ENCODE results near the gene CEP164. TPM values are rescaled to one million over a fixed set of nuclear protein-coding genes. Genes with fewer than 3 reads are reported as not detected.

Gene CEP164
- total RNA-seq, 1 experiment from 2014 or later, result 25.4 TPM

DNA sequence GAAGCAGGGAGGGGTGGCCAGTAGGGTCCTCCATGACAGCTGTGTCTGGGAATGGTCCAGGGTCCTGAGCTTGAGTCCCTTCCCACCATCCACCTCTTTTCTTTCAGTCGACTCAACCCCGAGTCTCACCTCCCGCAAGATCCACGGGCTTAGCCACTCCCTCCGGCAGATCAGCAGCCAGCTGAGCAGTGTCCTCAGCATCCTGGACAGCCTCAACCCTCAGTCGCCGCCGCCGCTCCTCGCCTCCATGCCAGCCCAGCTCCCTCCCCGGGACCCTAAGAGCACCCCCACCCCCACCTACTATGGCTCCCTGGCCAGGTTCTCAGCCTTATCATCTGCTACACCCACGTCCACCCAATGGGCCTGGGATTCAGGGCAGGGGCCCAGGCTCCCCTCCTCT lies 81.9 kb downstream of the CEP164 start:
- DNase-seq, result no peak
- Mint-ChIP-seq H3K4me3 (ENCODE audit: low read depth, unreplicated experiment) (no peak overlapping the region), H3K36me3 (ENCODE audit: insufficient read depth, unreplicated experiment) (peaks cover 9% of the 10 kb centered on the region), H3K27ac (ENCODE audit: unreplicated experiment) (no peak overlapping the region), H3K27me3 (ENCODE audit: unreplicated experiment) (no peaks in the 10 kb centered on the region), H3K4me1 (ENCODE audit: low read depth, unreplicated experiment) (no peaks in the 10 kb centered on the region), H3K9me3 (ENCODE audit: low read depth, unreplicated experiment) (no peaks in the 10 kb centered on the region)
- intact Hi-C loops (cut with micrococcal nuclease; ENCODE audit: unreplicated experiment), result no loop called here
- CTCF ChIA-PET, result no interaction called here
- BruUV-seq (replicated peaks), result no TSS peak
- no peak for TF ChIP-seq CTCF (IDR thresholded peaks at IDR 0.05; ENCODE audit: unreplicated experiment)

GRCh38 chr11:117410238-117410637 lies 82.6 kb downstream of the CEP164 start:
- Mint-ChIP-seq H3K27ac (ENCODE audit: unreplicated experiment) (no peak overlapping the region), H3K27me3 (ENCODE audit: unreplicated experiment) (no peaks in the 10 kb centered on the region), H3K4me3 (ENCODE audit: low read depth, unreplicated experiment) (no peak overlapping the region), H3K9me3 (ENCODE audit: low read depth, unreplicated experiment) (no peaks in the 10 kb centered on the region), H3K4me1 (ENCODE audit: low read depth, unreplicated experiment) (no peaks in the 10 kb centered on the region), H3K36me3 (ENCODE audit: insufficient read depth, unreplicated experiment) (peaks cover 9% of the 10 kb centered on the region)
- intact Hi-C loops (cut with micrococcal nuclease; ENCODE audit: unreplicated experiment), result no loop called here
- CTCF ChIA-PET, result no interaction called here
- no peak for TF ChIP-seq CTCF (IDR thresholded peaks at IDR 0.05; ENCODE audit: unreplicated experiment)
- DNase-seq, result no peak
- BruUV-seq (replicated peaks), result no TSS peak

- intact Hi-C loops (cut with micrococcal nuclease; ENCODE audit: unreplicated experiment), result no loop called here
- no peaks in the 10 kb centered on the region for H3K27me3 Mint-ChIP-seq (ENCODE audit: unreplicated experiment)
- no peak overlapping the region for H3K4me3 Mint-ChIP-seq (ENCODE audit: low read depth, unreplicated experiment)
- peaks cover 9% of the 10 kb centered on the region for H3K36me3 Mint-ChIP-seq (ENCODE audit: insufficient read depth, unreplicated experiment)
- DNase-seq, result no peak
- BruUV-seq (replicated peaks), result no TSS peak
- H3K9me3 Mint-ChIP-seq (ENCODE audit: low read depth, unreplicated experiment), result no peaks in the 10 kb centered on the region
- no peak for TF ChIP-seq CTCF (IDR thresholded peaks at IDR 0.05; ENCODE audit: unreplicated experiment)
- CTCF ChIA-PET, result no interaction called here
- no peaks in the 10 kb centered on the region for H3K4me1 Mint-ChIP-seq (ENCODE audit: low read depth, unreplicated experiment)
- no peak overlapping the region for H3K27ac Mint-ChIP-seq (ENCODE audit: unreplicated experiment)
Observed at GRCh38 chr11:117410861-117411710, 83.4 kb downstream of the CEP164 start.

DNA sequence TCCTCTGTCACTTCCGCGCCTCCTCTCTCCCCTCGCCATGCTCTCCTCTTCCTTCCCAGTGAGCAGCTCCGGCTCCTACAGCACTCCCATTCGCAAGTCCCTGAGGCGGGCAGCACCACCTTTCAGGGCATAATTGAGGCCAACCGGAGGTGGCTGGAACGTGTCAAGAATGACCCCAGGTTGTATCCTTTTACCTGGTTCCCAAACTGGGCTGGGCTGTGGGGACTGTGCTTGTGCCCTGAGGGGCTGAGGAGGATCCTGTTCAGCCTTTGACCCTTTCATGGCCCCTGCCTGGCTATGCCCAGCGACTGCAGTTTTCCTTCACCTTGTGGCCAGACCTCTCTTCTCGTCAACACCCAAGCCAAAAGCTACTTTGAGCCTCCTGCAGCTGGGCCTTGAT lies 84.1 kb downstream of the CEP164 start:
- H3K27ac Mint-ChIP-seq (ENCODE audit: unreplicated experiment), result no peak overlapping the region
- no peaks in the 10 kb centered on the region for H3K27me3 Mint-ChIP-seq (ENCODE audit: unreplicated experiment)
- no peak for TF ChIP-seq CTCF (IDR thresholded peaks at IDR 0.05; ENCODE audit: unreplicated experiment)
- no peak for DNase-seq
- H3K36me3 Mint-ChIP-seq (ENCODE audit: insufficient read depth, unreplicated experiment), result peaks cover 9% of the 10 kb centered on the region
- no peaks in the 10 kb centered on the region for H3K4me1 Mint-ChIP-seq (ENCODE audit: low read depth, unreplicated experiment)
- no peaks in the 10 kb centered on the region for H3K9me3 Mint-ChIP-seq (ENCODE audit: low read depth, unreplicated experiment)
- no peak overlapping the region for H3K4me3 Mint-ChIP-seq (ENCODE audit: low read depth, unreplicated experiment)
- CTCF ChIA-PET, result no interaction called here
- intact Hi-C loops (cut with micrococcal nuclease; ENCODE audit: unreplicated experiment), result no loop called here
- no TSS peak for BruUV-seq (replicated peaks)
